ENCODE data around the gene DNAH3.
"Not testable (repeated sequence)": the region's sequence is repeated elsewhere in the genome, so short reads cannot be mapped to it uniquely, and the experiment has no call there.

Gene DNAH3

DNA sequence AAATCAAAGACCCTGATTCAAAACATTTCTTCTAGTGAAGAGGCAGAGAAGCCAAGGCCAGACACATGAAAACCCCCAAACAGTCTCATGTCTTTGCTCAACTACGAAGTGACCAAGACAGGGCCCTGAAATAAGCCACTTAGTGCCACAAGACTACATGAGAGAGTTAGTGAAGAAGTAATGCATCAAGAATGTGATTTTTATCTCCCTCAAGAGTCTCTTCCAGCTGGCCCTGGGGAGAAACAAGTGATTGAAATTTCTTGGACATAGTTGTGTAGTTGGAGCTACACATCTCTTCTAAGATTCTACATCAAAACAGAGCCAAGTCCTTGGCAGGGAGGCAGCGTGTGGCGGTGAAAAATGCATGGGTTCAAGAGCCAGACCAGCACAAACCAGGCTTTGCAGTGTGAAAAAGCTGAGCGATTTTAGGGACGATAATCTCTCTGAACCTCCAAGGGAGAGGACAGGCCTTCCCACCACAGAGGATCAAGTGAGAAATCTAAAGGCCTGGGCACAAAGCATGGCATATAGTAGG, 219.5 kb downstream of the DNAH3 start:
- no peak for FAIRE-seq

DNA sequence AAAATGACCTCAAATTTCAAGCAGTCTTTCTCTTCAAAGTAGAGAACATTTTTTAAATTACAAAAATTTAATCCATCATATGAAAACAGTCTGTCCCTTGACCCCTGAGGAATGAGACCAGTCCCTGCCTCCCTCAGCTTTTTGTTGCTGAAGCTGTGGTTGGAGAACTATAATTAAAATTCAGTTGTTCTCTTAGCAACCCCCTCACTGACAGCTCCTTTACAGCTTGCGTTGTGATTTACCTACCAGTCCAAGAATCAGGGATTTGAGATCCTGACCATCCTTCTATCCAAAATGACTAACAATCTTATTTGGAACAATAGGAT, 220.3 kb downstream of the DNAH3 start:
- no peak for FAIRE-seq

DNA sequence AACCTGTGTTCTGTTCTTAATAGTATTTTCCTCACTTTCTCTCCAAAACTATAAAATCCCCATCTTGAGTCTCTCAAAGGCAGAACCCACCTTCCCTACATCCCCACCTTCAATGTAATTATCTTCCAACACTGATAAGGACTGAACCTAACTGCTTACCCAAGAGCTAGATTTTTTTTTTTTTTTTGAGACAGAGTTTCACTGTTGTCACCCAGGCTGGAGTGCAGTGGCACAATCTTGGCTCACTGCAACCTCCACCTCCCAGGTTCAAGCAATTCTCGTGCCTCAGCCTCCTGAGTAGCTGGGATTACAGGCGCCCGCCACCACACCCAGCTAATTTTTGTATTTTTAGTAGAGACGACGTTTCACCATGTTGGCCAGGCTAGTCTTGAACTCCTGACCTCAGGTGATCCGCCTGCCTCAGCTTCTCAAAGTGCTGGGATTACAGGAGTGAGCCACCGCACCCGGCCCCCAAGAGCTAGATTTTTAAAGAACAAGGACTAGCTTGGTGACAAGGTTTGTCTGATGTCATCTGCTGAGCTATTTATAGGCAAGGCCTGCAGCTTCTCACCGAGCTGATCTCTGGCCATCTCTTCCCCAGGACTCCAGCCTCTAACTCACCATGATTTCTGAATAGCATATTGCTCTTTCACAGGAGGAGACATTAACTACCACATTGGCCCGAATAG, 220.8 kb downstream of the DNAH3 start:
- not testable (repeated sequence) for FAIRE-seq

DNA sequence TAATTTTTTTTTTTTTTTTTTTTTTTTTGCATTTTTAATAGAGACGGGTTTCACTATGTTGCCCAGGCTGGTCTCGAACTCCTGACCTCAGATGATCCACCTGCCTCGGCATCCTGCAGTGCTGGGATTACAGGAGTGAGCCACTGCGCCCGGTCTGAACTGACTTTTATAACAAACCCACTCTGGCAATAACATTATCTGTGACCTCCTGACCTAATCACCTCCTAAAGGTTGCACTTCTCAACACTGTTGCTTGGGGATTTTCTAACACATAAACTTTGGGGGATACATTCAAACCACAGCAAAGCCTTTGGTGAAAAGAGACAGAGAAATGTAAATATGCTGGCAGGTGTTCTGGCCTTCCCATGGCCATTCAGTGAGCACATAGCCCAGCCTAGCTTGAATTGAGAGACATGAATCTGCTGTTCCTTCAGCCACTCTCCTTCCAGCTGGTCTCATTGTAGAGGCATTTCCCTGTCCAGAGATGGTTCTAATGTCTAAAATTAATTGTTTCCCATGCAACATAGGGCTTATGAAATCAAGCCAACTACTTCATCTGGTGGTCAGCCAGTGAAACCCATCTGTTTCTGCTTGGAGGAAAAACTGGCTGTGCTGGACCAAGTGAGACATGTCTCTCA, 221.8 kb downstream of the DNAH3 start:
- FAIRE-seq: no peak

DNA sequence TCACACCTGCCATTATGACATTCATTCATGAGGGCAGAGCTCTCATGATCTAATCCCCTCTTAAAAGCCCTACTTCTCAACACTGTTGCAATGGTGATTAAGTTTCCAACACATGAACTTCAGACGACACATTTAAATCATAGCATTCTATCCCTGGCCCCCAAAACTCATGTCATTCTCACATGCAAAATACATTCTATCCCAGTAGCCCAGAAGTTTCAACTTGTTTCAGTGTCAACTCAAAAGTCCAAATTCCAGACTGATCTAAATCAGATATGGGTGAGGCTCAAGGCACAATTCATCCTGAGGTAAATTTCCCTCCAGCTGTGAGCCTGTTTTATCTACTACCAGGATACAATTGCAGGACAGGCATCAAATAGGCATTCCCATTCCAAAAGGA, 224.9 kb downstream of the DNAH3 start:
- no peak for FAIRE-seq

DNA sequence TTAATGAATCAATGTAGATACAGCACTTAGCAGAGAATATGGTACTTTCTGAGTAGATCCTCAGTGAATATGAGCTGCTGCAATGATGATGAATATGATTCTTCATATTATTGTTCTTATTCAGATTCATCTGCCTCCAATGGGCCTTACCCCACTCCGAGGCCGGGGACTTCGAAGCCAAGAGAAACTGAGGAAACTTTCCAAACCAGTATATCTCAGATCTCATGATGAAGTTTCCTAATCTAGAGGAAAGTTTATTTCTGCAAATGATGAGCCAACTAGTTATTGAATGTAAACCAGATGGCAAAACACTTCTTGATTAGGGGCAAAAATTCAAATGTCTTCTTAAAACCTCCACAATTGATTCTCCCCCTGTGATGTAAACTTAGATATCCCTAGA, 226.8 kb downstream of the DNAH3 start:
- FAIRE-seq: no peak

DNA sequence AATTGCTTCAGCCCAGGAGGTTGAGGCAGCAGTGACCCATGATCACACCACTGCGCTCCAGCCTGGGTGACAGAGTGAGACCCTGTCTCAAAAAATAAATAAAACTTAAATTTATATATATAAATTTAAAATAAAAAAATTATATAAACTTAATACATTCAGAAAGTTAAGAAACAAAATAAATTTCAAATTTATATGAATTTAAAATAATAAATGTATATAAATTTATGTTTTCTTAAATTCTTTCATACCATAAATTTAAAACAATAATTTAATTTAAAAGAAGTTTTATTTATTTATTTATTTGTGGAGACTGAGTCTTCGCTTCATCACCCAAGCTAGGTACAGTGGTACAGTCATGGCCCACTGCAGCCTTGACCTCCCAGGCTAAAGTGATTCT, 229.8 kb downstream of the DNAH3 start:
- peak; percentile 69 for FAIRE-seq

DNA sequence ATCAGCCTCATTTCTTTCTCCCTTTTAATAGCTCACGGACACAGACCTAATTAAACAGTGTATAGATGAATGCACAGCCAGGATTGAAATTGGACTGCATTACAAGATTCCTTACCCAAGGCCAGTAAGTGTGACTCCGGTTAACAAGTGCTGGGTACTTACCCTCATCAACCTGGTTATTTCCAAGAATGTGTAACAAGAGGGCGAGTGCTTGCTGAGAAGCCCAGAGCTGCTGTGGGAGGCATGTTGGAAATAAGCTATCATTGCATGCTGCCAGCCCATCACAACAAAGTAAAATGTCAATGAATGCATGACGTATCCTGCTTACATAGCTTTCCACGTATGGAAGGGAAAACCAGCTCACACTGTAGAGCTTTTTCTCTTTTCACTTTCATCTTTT, 230.6 kb downstream of the DNAH3 start:
- FAIRE-seq: no peak

DNA sequence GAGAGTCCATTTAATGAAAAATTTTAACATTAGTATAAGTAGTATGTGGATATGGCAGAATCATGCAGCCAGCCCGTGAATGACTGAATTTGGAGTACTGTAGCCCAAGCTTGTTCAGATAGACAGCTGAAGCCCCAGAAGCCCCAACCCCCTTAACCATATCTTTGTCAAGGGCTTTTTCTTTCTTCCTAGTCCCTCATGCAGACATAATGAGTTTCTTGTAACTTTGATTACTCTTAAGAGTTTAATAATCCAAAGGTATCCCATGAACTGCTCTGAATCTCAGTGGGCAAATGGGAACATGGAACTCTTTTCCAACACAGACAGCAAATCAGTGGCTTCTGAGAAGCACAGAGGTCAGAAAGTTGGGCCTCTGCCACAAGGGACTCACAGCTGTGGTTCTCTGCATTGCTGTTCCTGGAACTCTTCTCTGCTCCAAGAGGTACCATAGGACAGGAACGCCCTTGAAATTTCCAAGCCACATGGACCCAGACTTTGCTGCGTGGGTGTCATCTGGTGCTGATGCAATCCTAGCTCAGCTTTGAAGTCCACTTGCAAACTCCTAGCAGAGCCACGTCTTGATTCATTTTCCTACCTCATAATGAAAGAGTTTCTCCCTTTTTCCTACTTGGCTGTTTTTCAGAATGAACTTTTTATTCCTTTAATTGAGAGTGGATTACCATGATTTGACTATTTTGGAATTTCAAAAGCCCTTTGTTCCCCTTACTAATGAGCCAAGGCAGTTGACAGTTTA, 232.0 kb downstream of the DNAH3 start:
- FAIRE-seq: no peak

DNA sequence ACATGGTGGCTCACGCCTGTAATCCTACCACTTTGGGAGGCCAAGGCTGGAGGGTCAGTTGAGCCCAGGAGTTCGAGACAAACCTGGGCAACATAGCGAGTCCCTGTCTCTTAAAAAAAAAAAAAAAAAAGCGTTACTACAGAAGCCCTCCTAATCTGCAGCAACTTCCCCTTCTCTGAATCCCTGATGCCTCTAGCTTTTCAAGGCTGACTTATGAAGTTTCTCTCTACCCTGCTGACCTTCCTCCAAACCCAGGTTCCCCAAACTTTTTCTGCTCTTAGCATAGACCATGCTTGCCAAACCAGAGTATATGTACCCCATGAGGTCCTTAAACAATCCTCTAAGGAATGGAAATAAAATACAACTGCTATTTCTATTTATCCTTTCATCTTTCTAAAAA, 233.7 kb downstream of the DNAH3 start:
- FAIRE-seq: no peak

DNA sequence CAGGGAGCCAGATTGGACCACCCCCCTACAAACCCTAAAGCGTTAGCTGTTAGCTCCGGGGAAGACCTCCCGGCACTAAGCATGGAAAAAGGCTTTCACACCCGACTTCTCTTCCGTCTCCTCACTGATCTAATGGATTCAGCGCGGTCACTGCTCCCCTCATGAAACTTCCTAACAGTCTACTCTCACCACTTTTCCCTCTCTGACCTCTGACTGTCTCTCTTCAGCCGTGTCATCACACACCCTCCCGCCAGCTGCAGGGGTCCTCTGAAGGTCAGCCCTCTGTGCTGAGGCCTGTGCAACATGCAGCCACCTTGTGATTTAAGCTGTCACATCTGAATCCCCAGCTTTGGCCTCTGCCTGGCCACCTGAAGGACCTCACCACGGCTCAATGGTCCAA, 234.4 kb downstream of the DNAH3 start:
- FAIRE-seq: no peak

DNA sequence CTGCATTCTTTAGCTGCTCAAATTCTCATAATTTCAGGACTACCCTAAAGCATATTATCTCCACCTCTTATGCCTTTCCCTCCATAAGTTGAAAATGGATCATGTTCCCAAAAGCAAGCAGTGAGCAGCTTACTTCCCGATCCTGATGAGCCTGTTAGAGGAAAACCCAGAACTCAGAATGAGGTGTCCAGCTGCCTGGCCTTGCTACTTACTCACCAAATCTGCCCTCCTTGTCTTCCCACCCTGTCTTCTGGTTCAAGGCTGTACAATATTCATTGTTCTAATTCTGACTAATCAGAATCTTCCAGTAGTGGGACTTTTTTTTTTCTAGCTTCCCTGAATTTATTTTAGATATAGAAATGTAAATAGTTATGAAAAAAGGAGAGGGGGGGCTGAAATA, 239.3 kb downstream of the DNAH3 start:
- no peak for FAIRE-seq

DNA sequence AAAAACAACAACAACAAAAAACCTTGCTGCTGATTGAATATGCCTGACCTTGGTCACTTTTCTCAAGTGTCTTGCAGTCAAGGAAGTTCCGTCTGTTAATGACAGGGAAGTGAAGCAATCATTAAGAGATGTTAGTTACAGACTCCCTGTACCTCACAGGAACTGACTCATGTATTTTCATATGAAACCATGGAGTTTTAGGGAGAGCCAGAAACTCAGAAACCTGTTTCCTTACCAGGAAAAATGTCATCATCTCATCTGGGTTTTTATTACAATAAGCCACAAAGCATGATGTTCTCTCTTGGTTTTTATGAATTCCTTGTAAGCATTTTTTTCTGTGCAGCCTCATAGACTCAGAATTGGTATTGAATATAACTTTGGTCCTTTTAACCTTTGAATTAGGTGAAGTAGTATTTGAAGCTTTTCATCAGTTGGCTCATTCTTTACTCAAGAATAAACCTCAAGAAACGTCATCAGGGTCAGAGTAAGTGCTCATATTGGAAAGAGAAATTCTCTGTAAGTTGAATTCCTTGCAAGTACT, 239.8 kb downstream of the DNAH3 start:
- FAIRE-seq: no peak

DNA sequence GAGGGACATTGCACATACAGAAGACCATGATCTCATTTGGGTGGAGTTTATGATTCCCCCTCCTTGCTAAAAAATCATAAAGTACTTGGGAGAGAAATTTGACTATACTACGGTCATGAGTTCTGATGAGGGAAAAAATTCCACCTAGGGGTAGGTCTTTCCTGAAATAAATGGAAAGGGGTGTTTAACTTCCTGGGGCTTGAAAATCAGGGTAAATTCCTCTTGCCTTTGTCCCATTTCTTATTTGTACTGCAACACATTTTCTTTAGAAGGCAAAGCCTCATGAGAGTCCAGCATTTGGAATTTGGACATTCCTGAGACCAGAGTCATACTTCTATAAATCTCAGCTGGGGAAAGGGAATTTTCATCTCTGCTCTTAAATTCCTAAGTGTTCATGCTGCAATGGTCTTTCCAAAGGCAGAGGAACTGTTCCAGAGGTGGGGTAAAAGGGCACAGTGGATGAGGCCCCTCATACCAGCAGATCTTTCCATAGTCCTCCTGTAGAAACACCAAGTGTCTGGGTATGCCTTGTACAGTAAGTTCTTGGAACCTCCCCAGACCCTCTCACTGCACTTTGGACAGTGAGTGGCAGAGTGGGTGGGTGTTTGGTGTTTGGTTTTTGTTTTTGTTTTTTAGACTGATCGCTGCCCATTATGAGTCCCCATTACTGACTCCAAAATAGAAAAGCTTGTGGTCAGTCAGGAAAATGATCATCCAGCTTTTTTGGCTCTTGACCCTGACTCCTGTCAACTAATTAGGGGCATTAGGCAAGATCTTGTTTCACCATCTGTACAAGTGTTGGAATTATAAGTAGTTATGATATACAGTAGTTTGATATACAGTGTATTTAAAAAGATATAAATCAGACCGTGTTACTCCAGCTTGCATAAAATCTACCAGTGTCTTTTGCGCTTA, 244.0 kb downstream of the DNAH3 start:
- FAIRE-seq: peak; percentile 85

DNA sequence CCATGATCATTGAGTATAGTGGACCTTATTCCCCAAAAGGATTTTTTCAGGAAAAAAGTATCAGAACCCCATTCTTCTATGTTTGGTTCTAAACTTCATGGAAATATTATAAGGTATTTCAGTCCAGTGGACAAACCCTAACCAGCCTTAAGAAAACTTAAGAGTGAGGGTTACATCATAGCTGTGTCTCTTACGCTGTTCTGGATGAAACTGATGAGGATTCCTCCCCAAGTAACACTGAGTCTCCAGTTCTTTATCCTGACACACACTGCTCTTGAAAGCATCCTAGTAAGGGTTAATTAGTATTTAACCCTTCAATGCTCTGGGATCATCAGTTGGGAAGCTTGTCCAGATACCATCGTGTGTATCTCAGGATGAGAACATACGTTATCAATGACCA, 245.1 kb downstream of the DNAH3 start:
- FAIRE-seq: no peak

DNA sequence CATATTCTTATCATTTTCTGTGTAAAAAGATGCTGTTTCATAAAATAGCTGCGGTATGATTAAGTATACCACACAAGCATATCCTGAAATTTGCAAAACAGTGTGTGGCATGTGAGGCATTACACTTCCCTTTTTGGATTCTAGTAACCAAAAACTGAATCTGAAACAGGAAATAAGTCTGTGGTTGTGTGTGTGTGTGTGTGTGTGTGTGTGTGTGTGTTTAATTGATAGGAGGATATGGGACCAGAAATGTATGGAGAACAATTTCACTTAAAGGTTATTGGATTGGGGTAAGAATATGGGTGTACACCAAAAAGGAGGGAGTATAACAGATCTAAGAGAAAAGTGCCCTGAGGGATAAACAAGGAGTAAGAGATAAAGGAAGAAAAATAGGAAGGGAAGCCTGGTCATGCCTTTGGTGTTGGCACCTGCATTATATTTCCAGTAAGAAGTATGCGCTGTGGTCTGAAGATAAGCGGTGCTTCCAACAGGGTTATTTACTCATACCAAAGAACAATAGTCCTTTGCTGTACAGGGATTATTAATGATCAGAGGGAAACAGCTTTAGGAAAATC, 246.1 kb downstream of the DNAH3 start:
- FAIRE-seq: no peak

DNA sequence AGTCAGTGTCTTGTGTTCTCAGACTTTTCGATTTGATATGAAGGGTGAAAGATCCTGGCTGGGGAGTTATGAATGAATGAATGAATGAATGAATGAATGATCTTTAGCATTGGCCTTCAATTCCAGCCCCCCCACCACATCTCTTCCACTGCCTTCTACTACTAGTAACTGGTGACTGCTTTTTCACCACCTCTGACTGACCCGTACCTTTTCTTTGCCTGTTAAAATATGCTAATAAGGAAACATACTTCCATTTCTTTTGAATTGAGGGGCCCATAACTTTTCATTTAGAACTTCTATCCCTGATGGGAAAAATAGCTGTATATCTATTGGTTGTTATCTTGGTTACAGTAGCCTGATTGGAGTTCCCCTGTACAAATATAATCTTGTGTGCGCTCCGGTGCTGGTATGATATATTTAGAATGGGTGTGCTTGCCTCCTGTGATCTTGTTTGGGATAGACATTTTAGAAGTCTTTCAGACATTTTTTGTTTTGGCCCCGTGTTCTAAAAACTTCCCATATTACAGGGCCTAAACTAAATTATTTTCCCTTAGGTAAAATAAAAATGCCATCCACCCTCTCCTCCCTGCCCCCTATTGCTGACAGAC, 246.6 kb downstream of the DNAH3 start:
- FAIRE-seq: no peak

DNA sequence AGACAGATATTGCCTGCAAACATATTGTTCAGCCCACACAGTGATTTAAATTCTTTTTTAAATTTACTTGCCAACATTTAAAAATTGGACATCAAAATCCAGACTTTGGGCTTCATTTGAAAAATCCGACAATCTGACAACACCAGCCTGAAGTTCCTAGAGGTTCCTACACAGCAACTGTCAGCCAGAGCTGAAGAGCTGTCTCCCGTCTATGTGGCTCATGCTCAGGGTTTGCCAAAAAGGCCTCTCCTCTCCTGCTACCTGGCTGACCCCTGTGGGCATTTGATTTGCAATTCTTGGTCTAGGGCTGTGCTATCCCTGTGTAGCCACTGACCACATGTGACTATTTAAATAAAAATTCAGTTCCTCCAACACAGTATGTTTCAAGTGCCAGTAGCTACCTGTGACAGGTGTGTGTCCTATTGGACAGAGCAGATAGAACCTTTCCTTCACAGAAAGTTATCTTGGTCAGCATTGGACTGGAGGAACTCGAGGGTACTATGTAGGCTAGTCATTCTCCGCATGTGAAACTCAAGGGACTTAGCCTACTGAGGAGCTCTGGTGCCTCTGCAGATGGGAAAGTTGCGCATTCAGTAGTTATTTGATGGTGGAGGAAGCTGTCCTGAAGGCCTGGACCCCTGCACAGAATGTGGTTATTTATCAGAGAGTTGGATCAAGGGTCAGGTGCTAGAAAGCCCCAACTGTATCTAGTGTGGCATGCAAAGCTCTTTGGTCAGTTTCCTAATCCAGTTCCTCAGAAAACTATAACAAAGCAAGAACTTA, 247.3 kb downstream of the DNAH3 start:
- FAIRE-seq: no peak

DNA sequence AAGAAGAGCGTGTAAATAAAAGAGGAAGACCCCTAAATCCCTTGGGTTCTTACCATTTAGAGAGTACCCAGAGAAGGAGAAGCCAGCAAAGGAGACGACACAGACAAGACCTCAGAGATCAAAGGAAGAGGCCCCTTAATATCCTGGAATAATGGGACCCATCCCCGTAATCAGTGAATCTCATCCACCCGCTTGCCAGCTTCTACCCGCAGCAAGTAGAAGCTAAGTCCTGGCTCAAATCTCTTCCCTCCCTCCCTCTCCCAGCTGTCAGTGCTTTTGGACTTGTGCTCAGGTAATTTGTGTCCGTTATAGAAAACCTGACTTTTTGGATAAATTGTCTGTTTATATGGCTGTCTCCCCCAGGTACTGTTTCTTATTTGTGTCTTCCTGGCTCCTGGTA, 248.2 kb downstream of the DNAH3 start:
- FAIRE-seq: no peak

DNA sequence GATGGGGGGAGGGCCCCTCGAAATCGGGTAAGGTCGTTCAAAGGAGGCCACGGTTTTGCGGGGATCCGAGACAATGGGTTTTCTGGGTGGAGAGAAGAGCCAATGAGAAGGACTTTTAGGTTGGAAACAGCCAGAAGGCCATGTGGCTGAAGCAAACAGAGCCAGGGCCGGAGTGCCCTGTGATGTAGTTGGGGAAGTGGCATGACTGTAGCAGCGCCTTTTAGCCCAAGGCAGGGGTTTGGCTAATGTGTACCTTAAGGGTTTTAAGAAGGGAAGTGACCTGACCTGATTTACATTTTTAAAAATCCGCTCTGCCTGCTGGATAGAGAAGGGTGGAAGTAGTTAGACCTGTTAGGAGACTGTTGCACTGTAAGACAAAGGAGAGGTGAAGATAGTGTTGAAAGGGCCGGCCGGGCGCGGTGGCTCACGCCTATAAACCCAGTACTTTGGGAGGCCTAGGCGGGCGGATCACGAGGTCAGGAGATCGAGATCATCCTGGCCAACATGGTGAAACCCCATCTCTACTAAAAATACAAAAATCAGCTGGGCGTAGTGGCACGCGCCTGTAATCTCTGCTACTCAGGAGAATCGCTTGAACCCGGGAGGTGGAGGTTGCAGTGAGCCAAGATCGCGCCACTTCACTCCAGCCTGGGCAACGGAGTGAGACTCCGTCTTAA, 249.1 kb downstream of the DNAH3 start:
- FAIRE-seq: no peak

DNA sequence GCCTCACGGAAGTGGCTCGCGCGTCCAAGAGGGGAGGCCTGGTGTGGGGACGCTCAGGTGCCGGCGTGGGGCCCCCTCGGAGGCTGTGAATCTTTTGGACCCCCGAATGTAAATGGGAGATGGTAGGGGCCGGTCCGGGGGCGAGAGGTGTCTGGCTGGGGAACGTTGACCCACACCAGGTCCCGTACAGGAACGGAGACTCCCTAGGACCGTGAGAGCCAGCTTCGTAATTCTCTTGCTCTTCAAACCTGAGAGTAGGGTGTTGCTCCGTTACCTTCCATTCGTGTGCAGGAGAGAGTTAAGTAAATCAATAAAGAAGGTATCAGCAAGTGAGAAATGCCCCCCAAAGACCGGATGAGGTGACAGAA, 249.6 kb downstream of the DNAH3 start:
- FAIRE-seq: no peak

Measured in G401.6 (cell line).